Measurements from ENCODE around the gene TRMT44.

GRCh38 chr4:8422786-8423185 is 17.8 kb upstream of the TRMT44 start:
- no peak for TF ChIP-seq EZH2 (IDR thresholded peaks at IDR 0.05; ENCODE audit: borderline replicate concordance, insufficient read depth, low read depth, low read length, poor library complexity, severe bottlenecking)
- no peak for TF ChIP-seq CTCF (IDR thresholded peaks at IDR 0.05)
